Posterior vena cava (tissue), 2 donors: Measurements from ENCODE around the gene CTNNBIP1. TPM values are rescaled to one million over a fixed set of nuclear protein-coding genes. Genes with fewer than 3 reads are reported as not detected.

Experiments
- DNase-seq: peaks from one replicate; pipeline ENCODE4 v3.0.0-alpha.2; 2020; ENCODE audit warnings: low spot score
- intact Hi-C, 2 donors: fragments of 100-400 bp; cut with DNase I; formaldehyde crosslinking; loops; one replicate each; pipeline versions ENCODE4 v1.14.1 to v1.14.2; 2022 to 2023
- total RNA-seq, 2 donors: library from RNA; stranded (reverse); fragmentation: NEBNext Ultra II Directional; extraction: Animal tissue kit (Norgen Biotek cat#: 25700); gene quantifications; one replicate each; pipeline ENCODE4 v1.2.1, GENCODE V29; 2021
- donor health status: DM: yes; HTN: yes; CAD: no.
- donor health status: DM: yes; HTN: yes; CAD: no.

Gene CTNNBIP1
- total RNA-seq, 2 donors from 2014 or later = 13.9 to 18.3 TPM

- intact Hi-C loops = loop anchor here (2.0 to 10.0 kb wide), 4 partner anchors 80 to 239 kb away; no protein-coding TSS in a partner anchor
Measured at GRCh38 chr1:9867408-9868243, 42.4 kb downstream of the CTNNBIP1 start.

GRCh38 chr1:9866836-9867235 lies 43.2 kb downstream of the CTNNBIP1 start:
- DNase-seq = no peak
- intact Hi-C loops = loop anchor here (2.0 to 10.0 kb wide), 4 partner anchors 80 to 238 kb away; no protein-coding TSS in a partner anchor

More at GRCh38 chr1:9867408-9868243, 42.4 kb downstream of the CTNNBIP1 start:
- peak; percentile 95 for DNase-seq

- intact Hi-C loops = loop anchor here (2.0 to 10.0 kb wide), 4 partner anchors 78 to 237 kb away; no protein-coding TSS in a partner anchor
- DNase-seq = no peak
Measured at GRCh38 chr1:9865724-9866123, 44.3 kb downstream of the CTNNBIP1 start.

DNA sequence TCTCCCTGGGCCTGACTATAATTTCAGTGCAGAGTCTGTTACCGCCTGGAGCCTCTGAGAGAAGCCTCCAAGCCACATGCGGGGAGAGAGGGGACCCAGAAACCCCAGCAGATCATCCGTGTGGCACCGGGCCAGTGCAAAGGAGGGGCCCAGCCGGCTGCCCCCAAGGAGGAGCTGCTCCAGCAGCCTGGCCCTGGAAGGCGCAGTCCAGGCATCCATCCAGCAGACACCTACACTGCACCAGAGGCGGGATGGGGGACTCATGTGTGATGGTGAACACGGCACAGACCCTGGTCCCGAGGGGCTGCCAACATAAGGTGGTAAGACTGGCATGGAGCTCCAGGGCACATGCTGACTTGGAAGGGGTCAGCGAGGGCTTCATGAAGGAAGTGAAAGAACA lies 46.7 kb downstream of the CTNNBIP1 start:
- no peak for DNase-seq
- intact Hi-C loops = loop anchor here (10.0 kb wide), 2 partner anchors 79 to 139 kb away; no protein-coding TSS in a partner anchor

DNA sequence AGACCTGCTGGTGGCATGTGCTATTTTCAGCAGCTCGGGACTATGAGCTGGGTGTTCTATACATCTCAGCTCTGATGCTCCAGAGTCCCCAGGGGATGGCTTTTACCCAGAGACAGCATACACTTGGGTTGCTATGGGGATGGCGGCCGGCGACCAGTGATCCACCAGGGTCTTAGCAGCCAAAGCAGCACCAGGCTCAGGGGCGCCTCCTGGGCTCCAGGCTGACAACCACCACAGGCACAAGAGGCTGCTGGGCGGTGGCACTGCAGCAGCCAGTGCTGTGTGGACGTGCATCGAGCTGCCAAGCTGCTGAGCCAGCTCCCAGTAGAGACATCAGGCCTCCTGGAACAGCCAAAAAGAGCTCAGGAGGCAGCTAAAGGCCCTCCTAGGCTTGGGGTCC lies 48.7 kb downstream of the CTNNBIP1 start:
- intact Hi-C loops = loop anchor here (10.0 kb wide), 2 partner anchors 77 to 137 kb away; no protein-coding TSS in a partner anchor

GRCh38 chr1:9860887-9861286 lies 49.2 kb downstream of the CTNNBIP1 start:
- DNase-seq = no peak
- intact Hi-C loops = loop anchor here (10.0 kb wide), 2 partner anchors 76 to 136 kb away; no protein-coding TSS in a partner anchor

More for the DNA sequence above, 48.7 kb downstream of the CTNNBIP1 start:
- DNase-seq = no peak

DNA sequence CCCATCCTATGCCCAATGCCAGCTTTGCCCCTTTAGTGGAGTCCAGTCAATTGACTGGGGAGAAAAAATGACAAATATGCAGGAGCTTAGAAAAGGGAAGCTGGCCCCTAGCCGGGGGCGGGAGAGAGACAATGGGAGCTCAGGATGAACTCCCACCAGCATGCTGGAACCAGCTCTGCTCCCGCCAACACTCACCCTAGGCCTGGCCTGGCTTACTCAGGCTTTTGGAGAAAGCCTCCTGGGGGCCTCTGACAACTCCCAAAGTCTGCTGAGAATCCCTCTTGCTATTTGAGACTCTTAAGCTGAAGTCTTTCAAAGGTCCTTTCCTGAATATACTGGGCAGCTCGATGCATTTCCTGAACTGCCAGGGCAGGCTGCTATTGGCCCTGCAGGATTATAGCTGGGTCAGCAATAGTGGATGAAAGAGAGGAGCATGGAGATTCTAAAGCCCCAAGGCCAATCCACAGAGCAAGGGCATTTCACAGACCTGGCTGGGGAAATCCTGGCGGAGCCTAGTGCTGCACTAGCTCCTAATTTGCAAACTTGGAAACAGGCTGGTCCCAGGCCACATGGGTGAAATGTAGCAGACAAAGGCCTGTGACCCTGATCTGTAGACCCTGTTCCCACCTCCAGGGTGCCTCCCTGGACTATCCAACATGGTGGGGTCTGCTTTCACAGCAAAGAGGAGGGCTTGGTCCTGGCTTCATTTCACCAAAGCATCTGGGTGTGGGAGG lies 50.6 kb downstream of the CTNNBIP1 start:
- intact Hi-C loops = loop anchor here (10.0 kb wide), 2 partner anchors 75 to 135 kb away; no protein-coding TSS in a partner anchor
- no peak for DNase-seq

GRCh38 chr1:9858293-9859035 lies 51.6 kb downstream of the CTNNBIP1 start:
- no peak for DNase-seq
- intact Hi-C loops = no loop called here

GRCh38 chr1:9855186-9855585 lies 54.9 kb downstream of the CTNNBIP1 start:
- intact Hi-C loops = no loop called here
- no peak for DNase-seq

- no peak for DNase-seq
- intact Hi-C loops = no loop called here
Measured at GRCh38 chr1:9853249-9853595, 56.8 kb downstream of the CTNNBIP1 start.

- intact Hi-C loops = no loop called here
- DNase-seq = no peak
Measured at GRCh38 chr1:9852410-9853248, 57.4 kb downstream of the CTNNBIP1 start.

- no peak for DNase-seq
- intact Hi-C loops = no loop called here
Measured at GRCh38 chr1:9852004-9852403, 58.1 kb downstream of the CTNNBIP1 start.

- intact Hi-C loops = no loop called here
- no peak for DNase-seq
Measured at GRCh38 chr1:9850442-9851162, 59.5 kb downstream of the CTNNBIP1 start.

GRCh38 chr1:9849691-9850441 lies 60.2 kb downstream of the CTNNBIP1 start:
- DNase-seq = no peak
- intact Hi-C loops = no loop called here

- intact Hi-C loops = no loop called here
- no peak for DNase-seq
Measured at GRCh38 chr1:9848022-9848421, 62.0 kb downstream of the CTNNBIP1 start.

DNA sequence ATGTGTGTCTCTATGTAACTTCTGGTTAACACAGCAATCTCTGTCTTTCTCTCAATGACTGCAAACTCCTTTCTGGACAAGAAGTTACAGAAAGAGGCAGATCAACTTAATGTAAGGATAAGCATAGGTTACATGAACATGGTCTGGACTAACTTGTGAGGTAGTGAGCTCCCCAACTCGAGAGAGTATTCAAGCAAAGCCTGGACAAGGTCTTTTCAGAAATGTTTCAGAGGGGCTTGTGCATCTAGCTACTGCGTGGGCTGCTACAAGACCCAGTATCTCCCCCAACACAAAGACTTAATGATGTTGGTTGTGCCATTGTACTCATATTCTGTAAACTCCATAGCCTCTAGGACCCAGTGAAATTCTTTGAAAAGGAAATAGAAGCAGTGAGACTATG lies 62.8 kb downstream of the CTNNBIP1 start:
- DNase-seq = no peak
- intact Hi-C loops = no loop called here

DNA sequence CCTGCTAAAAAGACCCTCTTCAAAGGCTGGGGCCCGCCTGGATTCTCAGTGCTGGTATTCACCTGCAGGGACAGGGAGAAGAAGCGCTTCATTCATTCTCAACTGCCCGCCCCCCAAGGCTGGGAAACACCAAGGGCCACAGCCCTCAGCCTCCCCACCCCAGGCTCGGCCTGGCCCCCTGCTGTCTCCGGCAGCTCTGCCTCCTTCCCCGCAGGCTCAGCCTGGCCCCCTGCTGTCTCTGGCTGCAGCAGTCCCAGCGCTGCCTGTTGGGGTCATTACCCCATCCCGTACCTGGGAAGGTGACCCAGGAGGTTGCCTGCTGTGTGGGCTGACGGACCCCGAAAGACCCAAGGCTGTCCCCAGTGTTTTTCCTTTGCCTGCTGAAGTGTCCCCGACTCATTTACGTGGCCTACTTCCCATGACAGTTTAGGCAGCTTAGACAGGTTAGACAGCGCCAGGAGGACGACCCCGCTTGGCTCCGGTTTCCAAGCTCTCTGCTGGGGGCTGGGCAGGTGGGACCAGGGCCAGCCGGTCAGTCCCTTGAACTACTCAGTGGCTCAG lies 63.4 kb downstream of the CTNNBIP1 start:
- DNase-seq = peak; percentile 61

More for the DNA sequence above, 63.4 kb downstream of the CTNNBIP1 start:
- intact Hi-C loops = no loop called here
